HG03460 (cell line): ENCODE data around the gene STK11IP.

ENCODE experiments used
- ATAC-seq: cut with Tn5 transposase; IDR thresholded peaks from one replicate; pipeline ENCODE4 v1.9.1; 2021; ENCODE audit not compliant: unreplicated experiment

Gene STK11IP

GRCh38 chr2:219631904-219632759, 34.5 kb downstream of the STK11IP start:
- ATAC-seq: no peak

- no peak for ATAC-seq
Observed at GRCh38 chr2:219632760-219633105, 35.1 kb downstream of the STK11IP start.

GRCh38 chr2:219633276-219634065, 35.8 kb downstream of the STK11IP start:
- ATAC-seq: no peak

- no peak for ATAC-seq
Observed at GRCh38 chr2:219634171-219634940, 36.7 kb downstream of the STK11IP start.

GRCh38 chr2:219634951-219635751, 37.5 kb downstream of the STK11IP start:
- no peak for ATAC-seq

GRCh38 chr2:219636144-219636915, 38.7 kb downstream of the STK11IP start:
- ATAC-seq: no peak

GRCh38 chr2:219636941-219637841, 39.5 kb downstream of the STK11IP start:
- ATAC-seq: no peak

- no peak for ATAC-seq
Observed at GRCh38 chr2:219637842-219638185, 40.2 kb downstream of the STK11IP start.

- ATAC-seq: no peak
Observed at GRCh38 chr2:219638217-219638947, 40.7 kb downstream of the STK11IP start.

GRCh38 chr2:219638948-219639755, 41.5 kb downstream of the STK11IP start:
- no peak for ATAC-seq

GRCh38 chr2:219641390-219642068, 43.9 kb downstream of the STK11IP start:
- no peak for ATAC-seq

- no peak for ATAC-seq
Observed at GRCh38 chr2:219642069-219642454, 44.4 kb downstream of the STK11IP start.

- peak; percentile 98 for ATAC-seq
Observed at GRCh38 chr2:219642465-219643083, 44.9 kb downstream of the STK11IP start.

GRCh38 chr2:219643084-219643473, 45.4 kb downstream of the STK11IP start:
- ATAC-seq: no peak

- no peak for ATAC-seq
Observed at GRCh38 chr2:219643788-219644398, 46.2 kb downstream of the STK11IP start.
